H1 (cell line): ENCODE results near the gene ST8SIA5. TPM values are rescaled to one million over a fixed set of nuclear protein-coding genes. Genes with fewer than 3 reads are reported as not detected.

Experiments
- CTCF ChIA-PET: fragments of 300-600 bp; sonication (Branson Sonifier 250); formaldehyde crosslinking; loops from one replicate; lab custom pipeline; 2021; ENCODE audit not compliant: partially characterized antibody; lab: Charles Lee
- POLR2A ChIA-PET: fragments of 300-600 bp; sonication (Branson Sonifier 250); formaldehyde crosslinking; loops from one replicate; lab custom pipeline; 2021; ENCODE audit warnings: inconsistent platforms; ENCODE audit not compliant: partially characterized antibody; lab: Charles Lee
- DNase-seq, 2 experiments: peaks; one replicate each; pipeline versions ENCODE4 v3.0.0 to v3.0.0-alpha.2; 2010 to 2022; ENCODE audit warnings: low spot score in 2 of 2, low read depth in 1 of 2, mixed read lengths in 1 of 2
- FAIRE-seq: peaks from 2 replicates; lab custom pipeline; 2011; peaks lifted over from hg19 to GRCh38; lab: Jason Lieb, UNC
- H2AFZ ChIP-seq: 2 replicates; pipeline ENCODE4 v1.8.1; 2012; ENCODE audit warnings: low read length, inconsistent platforms
- H2AK5ac ChIP-seq: 2 replicates; pipeline ENCODE4 v1.6.1; 2013; ENCODE audit warnings: low read depth, low read length
- H2BK120ac ChIP-seq: replicated peaks from 2 replicates; pipeline ENCODE3; 2013; ENCODE audit warnings: low read depth, low read length, inconsistent platforms
- H2BK12ac ChIP-seq: 2 replicates; pipeline ENCODE4 v1.6.1; 2013; ENCODE audit warnings: low read depth, low read length
- H2BK15ac ChIP-seq: 2 replicates; pipeline ENCODE4 v1.6.1; 2013; ENCODE audit warnings: low read length
- H2BK20ac ChIP-seq: 2 replicates; pipeline ENCODE4 v1.6.1; 2013; ENCODE audit warnings: low read length
- H2BK5ac ChIP-seq: 2 replicates; pipeline ENCODE4 v1.6.1; 2013; ENCODE audit warnings: low read depth, low read length
- H3K14ac ChIP-seq: 2 replicates; pipeline ENCODE4 v1.6.1; 2013; ENCODE audit warnings: inconsistent platforms; ENCODE audit not compliant: insufficient read length
- H3K18ac ChIP-seq: 2 replicates; pipeline ENCODE4 v1.6.1; 2013; ENCODE audit warnings: low read length; ENCODE audit errors: extremely low read depth
- H3K23ac ChIP-seq: 2 replicates; pipeline ENCODE4 v1.6.1; 2013; ENCODE audit warnings: inconsistent platforms; ENCODE audit not compliant: insufficient read length
- H3K23me2 ChIP-seq: 2 replicates; pipeline ENCODE4 v1.6.1; 2013; ENCODE audit warnings: low read depth, low read length
- H3K27ac ChIP-seq: 2 replicates; pipeline ENCODE4 v1.6.1; 2011; ENCODE audit warnings: low read depth, low read length, inconsistent platforms
- H3K27me3 ChIP-seq, 4 experiments: replicated peaks in 1 of 4; 1 replicate in 1 of 4; 2 replicates in 3 of 4; pipeline versions ENCODE4 v1.6.1 to v1.8.1; 2011 to 2013; ENCODE audit warnings: low read length in 3 of 4, mild to moderate bottlenecking in 3 of 4, inconsistent platforms in 2 of 4, mixed read lengths in 2 of 4, moderate library complexity in 1 of 4; ENCODE audit not compliant: control insufficient read depth in 3 of 4, insufficient read depth in 3 of 4; ENCODE audit errors: extremely low read depth in 1 of 4
- H3K36me3 ChIP-seq, 4 experiments: 2 replicates each; pipeline versions ENCODE4 v1.6.1 to v1.8.1; 2011 to 2013; ENCODE audit warnings: mild to moderate bottlenecking in 4 of 4, low read length in 3 of 4, moderate library complexity in 2 of 4, control low read depth in 1 of 4, inconsistent platforms in 1 of 4; ENCODE audit not compliant: insufficient read depth in 4 of 4, control insufficient read depth in 2 of 4
- H3K4ac ChIP-seq: replicated peaks from 2 replicates; pipeline ENCODE3; 2013; ENCODE audit warnings: low read length, low read depth, mixed read lengths, inconsistent platforms; ENCODE audit not compliant: insufficient read length
- H3K4me1 ChIP-seq, 4 experiments: replicated peaks in 1 of 4; 1 replicate in 1 of 4; 2 replicates in 3 of 4; pipeline versions ENCODE4 v1.6.1 to v1.8.1; 2011 to 2013; ENCODE audit warnings: low read length in 3 of 4, inconsistent platforms in 2 of 4, mixed read lengths in 1 of 4; ENCODE audit not compliant: insufficient read depth in 4 of 4, control insufficient read depth in 3 of 4
- H3K4me2 ChIP-seq, 2 experiments: 2 replicates each; pipeline versions ENCODE4 v1.6.1 to v1.8.1; 2011 to 2013; ENCODE audit warnings: low read depth in 2 of 2, low read length in 2 of 2, control low read depth in 1 of 2, inconsistent platforms in 1 of 2, mild to moderate bottlenecking in 1 of 2; ENCODE audit not compliant: insufficient read depth in 1 of 2
- H3K4me3 ChIP-seq, 4 experiments: fragments of 200-600, 300-600 bp in 1 of 4; sonication (generic), shearing (Covaris generic), sonication (Bioruptor Twin) in 1 of 4; 2 replicates each; pipeline versions ENCODE4 v1.5.1 to v1.8.1; 2011 to 2016; ENCODE audit warnings: low read length in 4 of 4, low read depth in 3 of 4, control low read depth in 2 of 4, inconsistent platforms in 2 of 4, mild to moderate bottlenecking in 2 of 4, mixed read lengths in 1 of 4, moderate library complexity in 1 of 4; ENCODE audit not compliant: insufficient read depth in 2 of 4; ENCODE audit errors: extremely low read depth in 1 of 4
- H3K56ac ChIP-seq: replicated peaks from 2 replicates; pipeline ENCODE3; 2013; ENCODE audit warnings: low read depth, mild to moderate bottlenecking, mixed read lengths, low read length, inconsistent platforms; ENCODE audit not compliant: insufficient read length
- H3K79me1 ChIP-seq: 2 replicates; pipeline ENCODE4 v1.6.1; 2013; ENCODE audit warnings: low read depth, low read length, control low read depth
- H3K79me2 ChIP-seq, 2 experiments: 2 replicates each; pipeline versions ENCODE4 v1.6.1 to v1.8.1; 2012 to 2013; ENCODE audit warnings: low read length in 2 of 2, mild to moderate bottlenecking in 2 of 2, inconsistent platforms in 1 of 2; ENCODE audit not compliant: insufficient read depth in 2 of 2, control insufficient read depth in 1 of 2
- H3K9ac ChIP-seq, 4 experiments: replicated peaks in 1 of 4; 1 replicate in 1 of 4; 2 replicates in 3 of 4; pipeline versions ENCODE4 v1.6.1 to v1.8.1; 2011 to 2013; ENCODE audit warnings: low read depth in 3 of 4, low read length in 3 of 4, control low read depth in 2 of 4, mild to moderate bottlenecking in 2 of 4, moderate library complexity in 2 of 4, inconsistent platforms in 1 of 4; ENCODE audit errors: extremely low read depth in 1 of 4
- H3K9me3 ChIP-seq, 2 experiments: 2 replicates each; pipeline versions ENCODE4 v1.6.1 to v1.8.1; 2012 to 2013; ENCODE audit warnings: mild to moderate bottlenecking in 2 of 2, moderate library complexity in 2 of 2, control low read depth in 1 of 2, inconsistent platforms in 1 of 2, low read depth in 1 of 2, low read length in 1 of 2, mixed read lengths in 1 of 2; ENCODE audit not compliant: insufficient read depth in 2 of 2
- H4K20me1 ChIP-seq, 2 experiments: replicated peaks in 1 of 2; 2 replicates each; pipeline versions ENCODE3 to v1.8.1; 2011 to 2013; ENCODE audit warnings: inconsistent platforms in 2 of 2, low read length in 2 of 2, mild to moderate bottlenecking in 1 of 2; ENCODE audit not compliant: insufficient read depth in 2 of 2, control insufficient read depth in 1 of 2
- H4K5ac ChIP-seq: 2 replicates; pipeline ENCODE4 v1.6.1; 2013; ENCODE audit warnings: low read length, low read depth, mixed read lengths, inconsistent platforms; ENCODE audit not compliant: insufficient read length
- H4K8ac ChIP-seq: 2 replicates; pipeline ENCODE4 v1.8.0; 2013; ENCODE audit warnings: mild to moderate bottlenecking, moderate library complexity, low read length, inconsistent platforms; ENCODE audit not compliant: insufficient read depth; ENCODE audit errors: extremely low read depth
- H4K91ac ChIP-seq: replicated peaks from 2 replicates; pipeline ENCODE3; 2013; ENCODE audit warnings: low read length, mixed read lengths, inconsistent platforms; ENCODE audit not compliant: insufficient read length
- CEBPB ChIP-seq: IDR thresholded peaks from 2 replicates; pipeline ENCODE4 v1.6.1; 2012; ENCODE audit warnings: low read depth, low read length
- HDAC2 ChIP-seq, 2 experiments: fragments of 300-600 bp in 1 of 2; sonication (generic) in 1 of 2; IDR thresholded peaks; 2 replicates each; pipeline ENCODE4 v1.6.1; 2011 to 2012; ENCODE audit warnings: low read depth in 2 of 2, low read length in 2 of 2, mild to moderate bottlenecking in 2 of 2, moderate library complexity in 2 of 2, borderline replicate concordance in 1 of 2, inconsistent platforms in 1 of 2
- KDM4A ChIP-seq: IDR thresholded peaks from one replicate; pipeline ENCODE4 v1.7.1; 2012; ENCODE audit warnings: low read depth, mild to moderate bottlenecking, moderate library complexity, low read length, inconsistent platforms; ENCODE audit not compliant: severe bottlenecking
- POLR2A ChIP-seq, 2 experiments: IDR thresholded peaks; 1 replicate in 1 of 2; 2 replicates in 1 of 2; pipeline ENCODE4 v1.6.1; 2011; ENCODE audit warnings: low read depth in 2 of 2, low read length in 2 of 2, mild to moderate bottlenecking in 2 of 2; ENCODE audit errors: control extremely low read depth in 1 of 2
- RAD21 ChIP-seq, 2 experiments: IDR thresholded peaks in 1 of 2; conservative IDR thresholded peaks in 1 of 2; 2 replicates each; pipeline ENCODE4 v1.6.1; 2011; ENCODE audit warnings: low read depth in 2 of 2, low read length in 2 of 2, improper control_type of control experiment in 1 of 2, inconsistent platforms in 1 of 2, mild to moderate bottlenecking in 1 of 2, moderate library complexity in 1 of 2
- RNF2 ChIP-seq: fragments of 200-900, 300-1000 bp; sonication (generic); IDR thresholded peaks from 2 replicates; pipeline ENCODE4 v1.7.1; 2016; ENCODE audit warnings: borderline replicate concordance, low read depth, mild to moderate bottlenecking, antibody characterized with exemption, low read length; ENCODE audit not compliant: poor library complexity, severe bottlenecking; ENCODE audit errors: missing control alignments
- SP2 ChIP-seq: IDR thresholded peaks from 2 replicates; pipeline ENCODE4 v1.6.1; 2012; ENCODE audit warnings: mild to moderate bottlenecking, low read length, inconsistent platforms
- SUZ12 ChIP-seq: fragments of 200-600 bp; sonication (generic); IDR thresholded peaks from 2 replicates; pipeline ENCODE4 v1.6.1; 2012; ENCODE audit warnings: mild to moderate bottlenecking, inconsistent platforms, low read length, moderate library complexity, mixed read lengths
- TAF7 ChIP-seq: optimal IDR thresholded peaks from 2 replicates; pipeline ENCODE3; 2011; ENCODE audit warnings: low read depth, mild to moderate bottlenecking, inconsistent platforms, low read length, moderate library complexity, borderline replicate concordance
- TEAD4 ChIP-seq: IDR thresholded peaks from 2 replicates; pipeline ENCODE4 v1.6.1; 2012; ENCODE audit warnings: low read depth, low read length, inconsistent platforms, mixed read lengths
- WGBS, 2 experiments: shearing (Covaris generic) in 1 of 2; methylation state at CpG; one replicate each; pipeline versions ENCODE4 v1.1.6 to v1.1.7; 2013 to 2015; ENCODE audit warnings: low lambda C conversion rate in 2 of 2, mixed read lengths in 2 of 2, inconsistent platforms in 1 of 2, low coverage in 1 of 2, missing lambda C conversion rate in 1 of 2; ENCODE audit not compliant: insufficient replicate concordance in 2 of 2, insufficient coverage in 1 of 2, insufficient read length in 1 of 2; ENCODE audit errors: extremely low coverage in 1 of 2, missing lambda C conversion rate in 1 of 2; 5-methylcytosine and 5-hydroxymethylcytosine counted together
- polyA plus RNA-seq, 7 experiments: library from polyadenylated mRNA; depleted of rRNA in 3 of 7; stranded (reverse) in 5 of 7; unstranded in 2 of 7; fragments of >200 nt in 5 of 7; fragments of 200-250 nt in 2 of 7; gene quantifications; 1 replicate in 5 of 7; 2 replicates in 1 of 7; 4 replicates in 1 of 7; pipeline versions ENCODE4 v1.2.1 to v1.2.3, GENCODE V29; 2011 to 2013; ENCODE audit warnings: missing spikeins in 2 of 7, mixed read lengths in 2 of 7
- total RNA-seq: library from RNA; stranded (reverse); fragmentation: NEBNext Ultra II Directional; extraction: Animal tissue kit (Norgen Biotek cat#: 25700); gene quantifications from 2 replicates; pipeline ENCODE4 v1.2.1, GENCODE V29; 2021

ST8SIA5 gene
- total and polyA plus RNA-seq, 2 of the 8 experiments (the other 6 are each of a cell fraction or from before 2014, with no cell fraction given) = 2.4 to 6.3 TPM

GRCh38 chr18:46732801-46733200 is 24.1 kb downstream of the ST8SIA5 start:
- Histone ChIP-seq H3K4ac (no peak overlapping the region), H3K27me3 (no peaks in the 10 kb centered on the region), H3K79me1 (no peaks in the 10 kb centered on the region), H2BK5ac (no peak overlapping the region), H4K8ac (no peak overlapping the region), H3K23ac (no peak overlapping the region), H3K23me2 (no peaks in the 10 kb centered on the region), H3K9me3 (peaks cover 8 to 10% of the 10 kb centered on the region in 2 experiments; a peak in 2 of 4 replicates), H3K9ac (no peak overlapping the region), H2BK15ac (no peak overlapping the region), H3K4me2 (no peak overlapping the region), H4K20me1 (no peaks in the 10 kb centered on the region), H3K79me2 (no peaks in the 10 kb centered on the region), H4K5ac (no peak overlapping the region), H3K14ac (no peak overlapping the region), H2BK120ac (no peak overlapping the region), H2BK12ac (no peak overlapping the region), H4K91ac (no peak overlapping the region), H2BK20ac (no peak overlapping the region), H3K36me3 (0 out of 8 replicates have a peak, but pooled peaks cover 0 to 3% (median 0%) of the 10 kb centered on the region in 4 experiments), H3K56ac (no peak overlapping the region), H2AK5ac (no peak overlapping the region), H3K4me3 (no peak overlapping the region), H2AFZ (no peak overlapping the region), H3K18ac (no peak overlapping the region), H3K27ac (no peak overlapping the region), H3K4me1 (no peaks in the 10 kb centered on the region)
- ChIA-PET POLR2A (interaction anchor here (1.6 kb wide), 1 partner anchor 13 kb away, joined by 4 read pairs; no protein-coding TSS in a partner anchor), CTCF (interaction anchor here (1.3 kb wide), 1 partner anchor 22 kb away, joined by 5 read pairs; no protein-coding TSS in a partner anchor)
- TF ChIP-seq SP2 = no peak
- no peak for TF ChIP-seq HDAC2 (IDR thresholded peaks at IDR 0.05; ENCODE audit: borderline replicate concordance in 1 of 2, low read depth in 2 of 2, low read length in 2 of 2)
- TF ChIP-seq TEAD4 = no peak
- no peak for TF ChIP-seq POLR2A (IDR thresholded peaks at IDR 0.05; ENCODE audit: control extremely low read depth in 1 of 2, low read depth in 2 of 2, low read length in 2 of 2)
- no peak for TF ChIP-seq CEBPB
- TF ChIP-seq TAF7 = no peak
- TF ChIP-seq RAD21 (IDR thresholded peaks at IDR 0.05 in 1 of 2, conservative IDR thresholded peaks at IDR 0.05 in 1 of 2; ENCODE audit: low read depth in 2 of 2, low read length in 2 of 2) = no peak
- no peak for TF ChIP-seq RNF2
- no peak for TF ChIP-seq SUZ12
- no peak for TF ChIP-seq KDM4A
- FAIRE-seq (no peak), DNase-seq (no peak)
- WGBS, 2 experiments = 93% methylated on average over 6 of the region's 6 CpGs; no CpG with 5 or more reads in 1 of the 2 experiments
